Stimulated activated CD4-positive, alpha-beta T cell treated with anti-CD3 and anti-CD28 coated beads, TNF-alpha, amount 100 ng/mL, for 1 hour (primary cell): ENCODE data around the gene KCNV2.

Experiments
- DNase-seq, 3 donors: peaks; one replicate each; pipeline ENCODE4 v3.0.0-alpha.2; 2020; ENCODE audit warnings: low read depth in 3 of 3, low spot score in 1 of 3

KCNV2 gene

GRCh38 chr9:2758162-2758897, 41.0 kb downstream of the KCNV2 start:
- no peak for DNase-seq

- no peak for DNase-seq
Observed at GRCh38 chr9:2758898-2759510, 41.7 kb downstream of the KCNV2 start.

GRCh38 chr9:2761424-2761823, 44.1 kb downstream of the KCNV2 start:
- no peak for DNase-seq

GRCh38 chr9:2764353-2764752, 47.0 kb downstream of the KCNV2 start:
- DNase-seq = peak in 1 of 3 donors; percentile 0

DNA sequence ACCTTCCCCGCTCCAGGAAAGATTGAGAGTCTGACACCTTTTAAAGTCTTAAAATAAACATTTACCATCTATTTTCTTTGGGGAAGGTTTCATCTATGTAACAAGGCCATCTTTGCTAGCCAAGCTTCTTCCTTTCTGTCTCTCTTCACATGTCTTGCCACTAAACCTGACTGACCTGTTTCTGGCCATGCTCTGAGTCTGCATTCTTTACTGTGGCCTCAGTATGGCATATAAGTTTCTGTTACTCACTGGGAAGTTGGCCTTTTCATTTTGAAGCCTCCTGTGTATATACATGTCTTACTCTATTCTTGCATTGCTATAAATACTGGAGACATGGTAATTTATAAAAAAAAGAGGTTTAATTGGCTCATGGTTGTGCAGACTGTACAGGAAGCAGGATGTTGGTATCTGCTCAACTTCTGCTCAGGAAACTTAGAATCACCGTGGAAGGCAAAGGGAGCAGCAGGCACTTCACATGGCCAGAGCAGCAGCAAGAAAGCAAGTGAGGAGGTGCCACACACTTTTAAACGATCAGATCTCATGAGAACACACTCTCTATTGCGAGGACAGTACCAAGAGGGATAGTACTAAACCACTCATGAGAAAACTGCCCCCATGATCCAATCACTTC, 48.1 kb downstream of the KCNV2 start:
- no peak for DNase-seq

DNA sequence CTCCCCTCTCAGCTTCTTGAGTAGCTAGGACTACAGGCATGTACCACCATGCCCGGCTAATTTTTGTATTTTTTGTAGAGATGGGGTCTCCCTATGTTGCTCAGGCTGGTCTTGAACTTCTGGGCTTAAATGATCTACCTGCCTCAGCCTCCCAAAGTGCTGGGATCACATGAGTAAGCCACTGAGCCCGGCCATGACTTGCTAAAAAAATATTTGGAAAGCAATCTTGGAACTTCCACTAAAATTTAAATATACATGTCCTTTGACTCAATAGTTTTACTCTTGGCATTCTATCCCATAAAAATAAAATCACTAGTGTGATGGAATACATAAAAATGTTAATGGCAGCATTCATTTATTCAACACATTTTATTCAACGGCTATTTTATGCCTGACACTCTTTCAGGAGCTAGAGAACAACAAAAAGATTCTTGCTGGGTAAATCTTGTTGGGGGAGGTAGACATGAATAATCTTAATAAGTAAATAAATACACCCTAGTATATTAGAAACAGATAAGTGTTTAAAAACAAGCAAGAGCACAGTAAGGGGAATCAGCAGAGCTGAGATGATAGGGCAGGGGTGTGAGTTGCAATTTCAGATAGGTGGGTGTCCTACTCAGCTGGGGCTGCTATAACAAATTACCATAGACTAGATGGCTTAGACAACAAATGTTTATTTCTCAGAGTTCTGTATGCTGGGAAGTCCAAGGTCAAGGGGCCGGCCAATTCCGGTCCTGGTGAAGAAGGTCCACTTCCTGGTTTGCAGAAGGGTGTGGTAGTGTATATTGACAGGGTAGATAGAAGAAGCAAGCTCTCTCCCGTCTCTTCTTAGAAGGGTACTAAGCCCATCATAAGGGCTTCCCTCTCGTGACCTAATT, 50.7 kb downstream of the KCNV2 start:
- no peak for DNase-seq

- no peak for DNase-seq
Observed at GRCh38 chr9:2771087-2771486, 53.8 kb downstream of the KCNV2 start.

GRCh38 chr9:2771661-2772060, 54.4 kb downstream of the KCNV2 start:
- no peak for DNase-seq

DNA sequence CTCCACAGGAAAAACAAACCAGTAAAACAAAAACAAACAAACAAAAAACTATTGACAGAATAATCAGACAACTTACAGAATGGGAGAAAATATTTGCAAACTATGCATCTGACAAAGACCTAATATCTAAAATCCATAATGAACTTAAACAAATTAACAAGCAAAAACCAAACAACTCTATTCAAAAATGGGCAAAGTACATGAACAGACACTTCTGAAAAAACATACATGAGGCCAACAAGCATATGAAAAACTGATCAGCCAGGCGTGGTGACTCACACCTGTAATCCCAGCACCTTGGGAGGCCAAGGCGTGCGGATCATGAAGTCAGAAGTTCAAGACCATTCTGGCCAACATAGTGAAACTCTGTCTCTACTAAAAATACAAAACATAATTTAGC, 60.1 kb downstream of the KCNV2 start:
- DNase-seq = no peak

- DNase-seq = no peak
Observed at GRCh38 chr9:2778816-2779215, 61.5 kb downstream of the KCNV2 start.
